WTC11 (cell line): ENCODE data around the gene PPP1R14C. TPM values are rescaled to one million over a fixed set of nuclear protein-coding genes. Genes with fewer than 3 reads are reported as not detected.

Source experiments
- ATAC-seq: fragments of 200-7000 bp; cut with Tn5 transposase; 2 replicates; pipeline ENCODE4 v1.10.0; 2021; ENCODE audit warnings: mild to moderate bottlenecking, moderate library complexity
- CTCF ChIA-PET: fragments of 300-600 bp; sonication (Branson Sonifier 250); formaldehyde crosslinking; loops from one replicate; lab custom pipeline; 2021; ENCODE audit warnings: antibody characterized with exemption; lab: Charles Lee
- POLR2A ChIA-PET: fragments of 350-600 bp; sonication (Branson Sonifier 250); formaldehyde crosslinking; loops from one replicate; lab custom pipeline; 2021; ENCODE audit warnings: antibody characterized with exemption; lab: Charles Lee
- DNase-seq: peaks from one replicate; pipeline ENCODE4 v3.0.0; 2021; ENCODE audit warnings: low spot score
- H3K27ac Mint-ChIP-seq: 2 replicates; pipeline ENCODE4 v1.8.0; 2021; ENCODE audit warnings: mixed read lengths
- H3K27me3 Mint-ChIP-seq: 2 replicates; pipeline ENCODE4 v1.8.0; 2021; ENCODE audit warnings: low read depth, mild to moderate bottlenecking, moderate library complexity, mixed read lengths
- H3K36me3 Mint-ChIP-seq: 2 replicates; pipeline ENCODE4 v1.8.0; 2021; ENCODE audit warnings: mixed read lengths
- H3K4me1 Mint-ChIP-seq: 2 replicates; pipeline ENCODE4 v1.8.0; 2022; ENCODE audit warnings: mixed read lengths
- H3K4me3 Mint-ChIP-seq: 2 replicates; pipeline ENCODE4 v1.8.0; 2021; ENCODE audit warnings: mild to moderate bottlenecking, moderate library complexity, mixed read lengths
- H3K9me3 Mint-ChIP-seq: 2 replicates; pipeline ENCODE4 v1.8.0; 2021; ENCODE audit warnings: mixed read lengths
- ELF4 ChIP-seq: sonication (generic); formaldehyde crosslinking; IDR thresholded peaks from 2 replicates; pipeline ENCODE4 v1.8.1; 2022; ENCODE audit warnings: low read depth, mild to moderate bottlenecking, moderate library complexity, missing genetic modification reagents
- EMX1 ChIP-seq: fragments of 250-450 bp; sonication (Bioruptor Pico); IDR thresholded peaks from 2 replicates; pipeline ENCODE4 v1.8.0; 2021; ENCODE audit warnings: mild to moderate bottlenecking
- ESRRA ChIP-seq: sonication (generic); formaldehyde crosslinking; IDR thresholded peaks from 2 replicates; pipeline ENCODE4 v1.8.1; 2022; ENCODE audit warnings: mild to moderate bottlenecking, missing genetic modification reagents, borderline replicate concordance
- FOXP1 ChIP-seq: sonication (generic); formaldehyde crosslinking; IDR thresholded peaks from 2 replicates; pipeline ENCODE4 v1.8.0; 2022; ENCODE audit warnings: missing genetic modification reagents, mild to moderate bottlenecking, moderate library complexity, borderline replicate concordance
- HMGA2 ChIP-seq: fragments of 250-450 bp; sonication (Bioruptor Pico); IDR thresholded peaks from 2 replicates; pipeline ENCODE4 v1.4.0; 2021; ENCODE audit warnings: mild to moderate bottlenecking, moderate library complexity
- NFE2L1 ChIP-seq: sonication (generic); formaldehyde crosslinking; IDR thresholded peaks from 2 replicates; pipeline ENCODE4 v1.8.1; 2023; ENCODE audit warnings: missing genetic modification reagents
- NR1H2 ChIP-seq: sonication (generic); formaldehyde crosslinking; IDR thresholded peaks from 2 replicates; pipeline ENCODE4 v1.9.0; 2021; ENCODE audit warnings: mild to moderate bottlenecking, moderate library complexity, missing genetic modification reagents
- NR3C1 ChIP-seq: sonication (generic); formaldehyde crosslinking; conservative IDR thresholded peaks from 2 replicates; pipeline ENCODE4 v1.8.1; 2023; ENCODE audit warnings: low read depth, mild to moderate bottlenecking, missing genetic modification reagents
- PRRX2 ChIP-seq: fragments of 250-450 bp; sonication (Bioruptor Pico); IDR thresholded peaks from 2 replicates; pipeline ENCODE4 v1.8.0; 2021; ENCODE audit warnings: mild to moderate bottlenecking
- RORB ChIP-seq: fragments of 250-450 bp; sonication (Bioruptor Pico); IDR thresholded peaks from 2 replicates; pipeline ENCODE4 v1.9.0; 2021; ENCODE audit warnings: mild to moderate bottlenecking
- TCF7 ChIP-seq: sonication (generic); formaldehyde crosslinking; IDR thresholded peaks from 2 replicates; pipeline ENCODE4 v1.8.0; 2022; ENCODE audit warnings: mild to moderate bottlenecking, low read depth, missing genetic modification reagents, moderate library complexity
- ZNF121 ChIP-seq: sonication (generic); formaldehyde crosslinking; IDR thresholded peaks from 2 replicates; pipeline ENCODE4 v1.8.0; 2023; ENCODE audit warnings: missing genetic modification reagents
- ZNF138 ChIP-seq: sonication (generic); formaldehyde crosslinking; conservative IDR thresholded peaks from 2 replicates; pipeline ENCODE4 v1.8.1; 2022; ENCODE audit warnings: mild to moderate bottlenecking, moderate library complexity, missing genetic modification reagents
- ZNF416 ChIP-seq: fragments of 250-450 bp; sonication (Bioruptor Pico); IDR thresholded peaks from 2 replicates; pipeline ENCODE4 v1.9.0; 2021; ENCODE audit warnings: mild to moderate bottlenecking, inconsistent platforms
- total RNA-seq: library from RNA; stranded (reverse); gene quantifications from 3 replicates; pipeline ENCODE4 v1.2.3, GENCODE V29; 2021
- TF ChIP-seq, protein P1 (sequence below): sonication (generic); formaldehyde crosslinking; IDR thresholded peaks from 2 replicates; pipeline ENCODE4 v1.8.0; 2023; ENCODE audit warnings: missing genetic modification reagents, mild to moderate bottlenecking, borderline replicate concordance
- TF ChIP-seq, protein P2 (sequence below): fragments of 250-450 bp; sonication (Bioruptor Pico); IDR thresholded peaks from 2 replicates; pipeline ENCODE4 v1.9.0; 2021; ENCODE audit warnings: mild to moderate bottlenecking
- TF ChIP-seq, protein P3 (sequence below): sonication (generic); formaldehyde crosslinking; IDR thresholded peaks from 2 replicates; pipeline ENCODE4 v1.8.1; 2023; ENCODE audit warnings: mild to moderate bottlenecking, moderate library complexity, missing genetic modification reagents
- TF ChIP-seq, protein P4 (sequence below): sonication (generic); formaldehyde crosslinking; IDR thresholded peaks from 2 replicates; pipeline ENCODE4 v1.8.0; 2022; ENCODE audit warnings: mild to moderate bottlenecking, missing genetic modification reagents
- TF ChIP-seq, protein P5 (sequence below): sonication (generic); formaldehyde crosslinking; IDR thresholded peaks from 2 replicates; pipeline ENCODE4 v1.8.0; 2023; ENCODE audit warnings: mild to moderate bottlenecking, missing genetic modification reagents
- TF ChIP-seq, protein P6 (sequence below): fragments of 250-450 bp; sonication (Bioruptor Pico); IDR thresholded peaks from 2 replicates; pipeline ENCODE4 v1.9.0; 2021; ENCODE audit warnings: mild to moderate bottlenecking
- TF ChIP-seq, protein P7 (sequence below): sonication (generic); formaldehyde crosslinking; IDR thresholded peaks from 2 replicates; pipeline ENCODE4 v1.8.1; 2023; ENCODE audit warnings: mild to moderate bottlenecking, missing genetic modification reagents, moderate library complexity

PPP1R14C gene
- total RNA-seq, 1 experiment from 2014 or later, result 1.1 TPM

DNA sequence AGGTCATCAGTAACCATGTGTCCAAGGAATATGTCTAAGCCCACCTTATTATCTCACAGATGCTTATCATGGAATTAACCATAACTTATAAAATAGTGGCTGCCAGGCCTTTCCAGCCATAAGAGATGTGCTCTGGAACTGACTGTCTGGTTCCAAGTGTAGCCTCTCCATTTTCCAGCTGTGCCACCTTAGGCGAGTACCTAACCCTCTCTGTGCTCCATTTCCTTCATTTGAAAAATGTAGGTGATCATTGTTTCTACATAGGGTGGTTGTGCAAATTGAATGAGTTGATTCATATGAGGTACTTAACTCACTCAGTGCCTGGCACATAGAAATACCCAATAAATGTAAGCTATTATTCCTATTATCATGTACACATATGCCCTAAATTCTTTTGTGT is 123.5 kb downstream of the PPP1R14C start (continued):
- TF ChIP-seq, protein P1, sequence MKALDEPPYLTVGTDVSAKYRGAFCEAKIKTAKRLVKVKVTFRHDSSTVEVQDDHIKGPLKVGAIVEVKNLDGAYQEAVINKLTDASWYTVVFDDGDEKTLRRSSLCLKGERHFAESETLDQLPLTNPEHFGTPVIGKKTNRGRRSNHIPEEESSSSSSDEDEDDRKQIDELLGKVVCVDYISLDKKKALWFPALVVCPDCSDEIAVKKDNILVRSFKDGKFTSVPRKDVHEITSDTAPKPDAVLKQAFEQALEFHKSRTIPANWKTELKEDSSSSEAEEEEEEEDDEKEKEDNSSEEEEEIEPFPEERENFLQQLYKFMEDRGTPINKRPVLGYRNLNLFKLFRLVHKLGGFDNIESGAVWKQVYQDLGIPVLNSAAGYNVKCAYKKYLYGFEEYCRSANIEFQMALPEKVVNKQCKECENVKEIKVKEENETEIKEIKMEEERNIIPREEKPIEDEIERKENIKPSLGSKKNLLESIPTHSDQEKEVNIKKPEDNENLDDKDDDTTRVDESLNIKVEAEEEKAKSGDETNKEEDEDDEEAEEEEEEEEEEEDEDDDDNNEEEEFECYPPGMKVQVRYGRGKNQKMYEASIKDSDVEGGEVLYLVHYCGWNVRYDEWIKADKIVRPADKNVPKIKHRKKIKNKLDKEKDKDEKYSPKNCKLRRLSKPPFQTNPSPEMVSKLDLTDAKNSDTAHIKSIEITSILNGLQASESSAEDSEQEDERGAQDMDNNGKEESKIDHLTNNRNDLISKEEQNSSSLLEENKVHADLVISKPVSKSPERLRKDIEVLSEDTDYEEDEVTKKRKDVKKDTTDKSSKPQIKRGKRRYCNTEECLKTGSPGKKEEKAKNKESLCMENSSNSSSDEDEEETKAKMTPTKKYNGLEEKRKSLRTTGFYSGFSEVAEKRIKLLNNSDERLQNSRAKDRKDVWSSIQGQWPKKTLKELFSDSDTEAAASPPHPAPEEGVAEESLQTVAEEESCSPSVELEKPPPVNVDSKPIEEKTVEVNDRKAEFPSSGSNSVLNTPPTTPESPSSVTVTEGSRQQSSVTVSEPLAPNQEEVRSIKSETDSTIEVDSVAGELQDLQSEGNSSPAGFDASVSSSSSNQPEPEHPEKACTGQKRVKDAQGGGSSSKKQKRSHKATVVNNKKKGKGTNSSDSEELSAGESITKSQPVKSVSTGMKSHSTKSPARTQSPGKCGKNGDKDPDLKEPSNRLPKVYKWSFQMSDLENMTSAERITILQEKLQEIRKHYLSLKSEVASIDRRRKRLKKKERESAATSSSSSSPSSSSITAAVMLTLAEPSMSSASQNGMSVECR, result no peak
- TF ChIP-seq ESRRA (CRISPR knock-in tag), result no peak
- TF ChIP-seq TCF7 (CRISPR knock-in tag), result no peak
- TF ChIP-seq, protein P2, sequence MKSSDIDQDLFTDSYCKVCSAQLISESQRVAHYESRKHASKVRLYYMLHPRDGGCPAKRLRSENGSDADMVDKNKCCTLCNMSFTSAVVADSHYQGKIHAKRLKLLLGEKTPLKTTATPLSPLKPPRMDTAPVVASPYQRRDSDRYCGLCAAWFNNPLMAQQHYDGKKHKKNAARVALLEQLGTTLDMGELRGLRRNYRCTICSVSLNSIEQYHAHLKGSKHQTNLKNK, result no peak
- no peak for TF ChIP-seq HMGA2 (CRISPR knock-in tag)
- TF ChIP-seq NR1H2, result no peak
- no peak for TF ChIP-seq EMX1 (CRISPR knock-in tag)
- TF ChIP-seq RORB (CRISPR knock-in tag), result no peak
- TF ChIP-seq PRRX2 (CRISPR knock-in tag), result no peak
- TF ChIP-seq FOXP1 (CRISPR knock-in tag), result no peak
- TF ChIP-seq, protein P3, sequence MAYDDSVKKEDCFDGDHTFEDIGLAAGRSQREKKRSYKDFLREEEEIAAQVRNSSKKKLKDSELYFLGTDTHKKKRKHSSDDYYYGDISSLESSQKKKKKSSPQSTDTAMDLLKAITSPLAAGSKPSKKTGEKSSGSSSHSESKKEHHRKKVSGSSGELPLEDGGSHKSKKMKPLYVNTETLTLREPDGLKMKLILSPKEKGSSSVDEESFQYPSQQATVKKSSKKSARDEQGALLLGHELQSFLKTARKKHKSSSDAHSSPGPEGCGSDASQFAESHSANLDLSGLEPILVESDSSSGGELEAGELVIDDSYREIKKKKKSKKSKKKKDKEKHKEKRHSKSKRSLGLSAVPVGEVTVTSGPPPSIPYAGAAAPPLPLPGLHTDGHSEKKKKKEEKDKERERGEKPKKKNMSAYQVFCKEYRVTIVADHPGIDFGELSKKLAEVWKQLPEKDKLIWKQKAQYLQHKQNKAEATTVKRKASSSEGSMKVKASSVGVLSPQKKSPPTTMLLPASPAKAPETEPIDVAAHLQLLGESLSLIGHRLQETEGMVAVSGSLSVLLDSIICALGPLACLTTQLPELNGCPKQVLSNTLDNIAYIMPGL, result no peak
- TF ChIP-seq ZNF416 (CRISPR knock-in tag), result no peak
- TF ChIP-seq, all 79 proteins: peak for 0

DNA sequence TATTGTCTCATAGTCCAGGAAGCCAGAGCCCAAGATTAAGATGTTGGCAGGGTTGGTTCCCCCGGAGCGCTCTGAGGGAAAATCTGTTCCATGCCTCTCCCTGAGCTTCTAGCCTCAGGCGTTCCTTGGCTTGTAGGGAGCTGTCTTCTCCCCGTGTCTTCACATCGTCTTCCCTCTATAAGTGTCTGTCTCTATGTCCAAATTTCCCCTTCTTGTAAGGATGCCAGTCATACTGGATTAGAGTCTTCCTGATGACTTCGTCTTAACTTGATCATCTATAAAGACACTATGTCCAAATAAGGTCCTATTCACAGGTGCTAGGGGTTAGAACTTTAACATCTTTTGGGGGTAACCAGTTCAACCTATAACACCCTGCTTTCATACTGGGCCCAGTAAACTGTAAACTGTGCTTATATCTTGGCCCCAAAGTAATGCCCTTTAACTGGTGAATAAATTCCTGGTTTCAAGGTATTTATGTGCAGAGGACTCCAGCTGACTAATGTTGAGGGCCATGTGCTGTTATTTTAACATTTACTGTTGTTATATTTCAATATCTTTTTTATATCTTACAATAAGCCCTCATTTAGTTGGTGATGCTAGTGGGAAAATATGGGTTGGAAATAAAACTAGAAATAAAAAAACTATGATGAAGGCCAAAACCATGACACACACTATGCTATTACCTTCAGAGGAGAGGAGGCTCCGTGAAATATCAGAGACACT is 124.3 kb downstream of the PPP1R14C start:
- no peaks in the 10 kb centered on the region; the same call in 1 of the 2 replicates for H3K27me3 Mint-ChIP-seq
- H3K9me3 Mint-ChIP-seq, result peaks cover 15% of the 10 kb centered on the region
- no peak for ATAC-seq
- H3K4me1 Mint-ChIP-seq, result peaks cover 13% of the 10 kb centered on the region
- no peak overlapping the region for H3K27ac Mint-ChIP-seq
- POLR2A ChIA-PET, result no interaction called here
- DNase-seq, result no peak
- H3K36me3 Mint-ChIP-seq, result peaks cover 8% of the 10 kb centered on the region
- H3K4me3 Mint-ChIP-seq, result no peak overlapping the region
- TF ChIP-seq, protein P4, sequence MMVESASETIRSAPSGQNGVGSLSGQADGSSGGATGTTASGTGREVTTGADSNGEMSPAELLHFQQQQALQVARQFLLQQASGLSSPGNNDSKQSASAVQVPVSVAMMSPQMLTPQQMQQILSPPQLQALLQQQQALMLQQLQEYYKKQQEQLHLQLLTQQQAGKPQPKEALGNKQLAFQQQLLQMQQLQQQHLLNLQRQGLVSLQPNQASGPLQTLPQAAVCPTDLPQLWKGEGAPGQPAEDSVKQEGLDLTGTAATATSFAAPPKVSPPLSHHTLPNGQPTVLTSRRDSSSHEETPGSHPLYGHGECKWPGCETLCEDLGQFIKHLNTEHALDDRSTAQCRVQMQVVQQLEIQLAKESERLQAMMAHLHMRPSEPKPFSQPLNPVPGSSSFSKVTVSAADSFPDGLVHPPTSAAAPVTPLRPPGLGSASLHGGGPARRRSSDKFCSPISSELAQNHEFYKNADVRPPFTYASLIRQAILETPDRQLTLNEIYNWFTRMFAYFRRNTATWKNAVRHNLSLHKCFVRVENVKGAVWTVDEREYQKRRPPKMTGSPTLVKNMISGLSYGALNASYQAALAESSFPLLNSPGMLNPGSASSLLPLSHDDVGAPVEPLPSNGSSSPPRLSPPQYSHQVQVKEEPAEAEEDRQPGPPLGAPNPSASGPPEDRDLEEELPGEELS (CRISPR knock-in tag), result no peak
- TF ChIP-seq ZNF121 (CRISPR knock-in tag) (no peak), ZNF138 (CRISPR knock-in tag) (no peak), NR1H2 (no peak), ELF4 (no peak), NR3C1 (CRISPR knock-in tag) (no peak), NFE2L1 (CRISPR knock-in tag) (no peak)
- TF ChIP-seq, protein P5, sequence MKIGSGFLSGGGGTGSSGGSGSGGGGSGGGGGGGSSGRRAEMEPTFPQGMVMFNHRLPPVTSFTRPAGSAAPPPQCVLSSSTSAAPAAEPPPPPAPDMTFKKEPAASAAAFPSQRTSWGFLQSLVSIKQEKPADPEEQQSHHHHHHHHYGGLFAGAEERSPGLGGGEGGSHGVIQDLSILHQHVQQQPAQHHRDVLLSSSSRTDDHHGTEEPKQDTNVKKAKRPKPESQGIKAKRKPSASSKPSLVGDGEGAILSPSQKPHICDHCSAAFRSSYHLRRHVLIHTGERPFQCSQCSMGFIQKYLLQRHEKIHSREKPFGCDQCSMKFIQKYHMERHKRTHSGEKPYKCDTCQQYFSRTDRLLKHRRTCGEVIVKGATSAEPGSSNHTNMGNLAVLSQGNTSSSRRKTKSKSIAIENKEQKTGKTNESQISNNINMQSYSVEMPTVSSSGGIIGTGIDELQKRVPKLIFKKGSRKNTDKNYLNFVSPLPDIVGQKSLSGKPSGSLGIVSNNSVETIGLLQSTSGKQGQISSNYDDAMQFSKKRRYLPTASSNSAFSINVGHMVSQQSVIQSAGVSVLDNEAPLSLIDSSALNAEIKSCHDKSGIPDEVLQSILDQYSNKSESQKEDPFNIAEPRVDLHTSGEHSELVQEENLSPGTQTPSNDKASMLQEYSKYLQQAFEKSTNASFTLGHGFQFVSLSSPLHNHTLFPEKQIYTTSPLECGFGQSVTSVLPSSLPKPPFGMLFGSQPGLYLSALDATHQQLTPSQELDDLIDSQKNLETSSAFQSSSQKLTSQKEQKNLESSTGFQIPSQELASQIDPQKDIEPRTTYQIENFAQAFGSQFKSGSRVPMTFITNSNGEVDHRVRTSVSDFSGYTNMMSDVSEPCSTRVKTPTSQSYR, result no peak
- TF ChIP-seq, protein P6, sequence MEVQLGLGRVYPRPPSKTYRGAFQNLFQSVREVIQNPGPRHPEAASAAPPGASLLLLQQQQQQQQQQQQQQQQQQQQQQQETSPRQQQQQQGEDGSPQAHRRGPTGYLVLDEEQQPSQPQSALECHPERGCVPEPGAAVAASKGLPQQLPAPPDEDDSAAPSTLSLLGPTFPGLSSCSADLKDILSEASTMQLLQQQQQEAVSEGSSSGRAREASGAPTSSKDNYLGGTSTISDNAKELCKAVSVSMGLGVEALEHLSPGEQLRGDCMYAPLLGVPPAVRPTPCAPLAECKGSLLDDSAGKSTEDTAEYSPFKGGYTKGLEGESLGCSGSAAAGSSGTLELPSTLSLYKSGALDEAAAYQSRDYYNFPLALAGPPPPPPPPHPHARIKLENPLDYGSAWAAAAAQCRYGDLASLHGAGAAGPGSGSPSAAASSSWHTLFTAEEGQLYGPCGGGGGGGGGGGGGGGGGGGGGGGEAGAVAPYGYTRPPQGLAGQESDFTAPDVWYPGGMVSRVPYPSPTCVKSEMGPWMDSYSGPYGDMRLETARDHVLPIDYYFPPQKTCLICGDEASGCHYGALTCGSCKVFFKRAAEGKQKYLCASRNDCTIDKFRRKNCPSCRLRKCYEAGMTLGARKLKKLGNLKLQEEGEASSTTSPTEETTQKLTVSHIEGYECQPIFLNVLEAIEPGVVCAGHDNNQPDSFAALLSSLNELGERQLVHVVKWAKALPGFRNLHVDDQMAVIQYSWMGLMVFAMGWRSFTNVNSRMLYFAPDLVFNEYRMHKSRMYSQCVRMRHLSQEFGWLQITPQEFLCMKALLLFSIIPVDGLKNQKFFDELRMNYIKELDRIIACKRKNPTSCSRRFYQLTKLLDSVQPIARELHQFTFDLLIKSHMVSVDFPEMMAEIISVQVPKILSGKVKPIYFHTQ (CRISPR knock-in tag), result no peak
- TF ChIP-seq, protein P7, sequence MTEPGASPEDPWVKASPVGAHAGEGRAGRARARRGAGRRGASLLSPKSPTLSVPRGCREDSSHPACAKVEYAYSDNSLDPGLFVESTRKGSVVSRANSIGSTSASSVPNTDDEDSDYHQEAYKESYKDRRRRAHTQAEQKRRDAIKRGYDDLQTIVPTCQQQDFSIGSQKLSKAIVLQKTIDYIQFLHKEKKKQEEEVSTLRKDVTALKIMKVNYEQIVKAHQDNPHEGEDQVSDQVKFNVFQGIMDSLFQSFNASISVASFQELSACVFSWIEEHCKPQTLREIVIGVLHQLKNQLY, result no peak
- CTCF ChIA-PET, result interaction anchor here (2.3 kb wide), 1 partner anchor 128 kb away, joined by 5 read pairs; no protein-coding TSS in a partner anchor
